Measurements from ENCODE around the gene GSTM3. TPM values are rescaled to one million over a fixed set of nuclear protein-coding genes. Genes with fewer than 3 reads are reported as not detected.

The GSTM3 gene
- total and polyA plus RNA-seq, 2 of the 13 experiments (the other 11 are each of a cell fraction or from before 2014, with no cell fraction given) = 127 to 142 TPM

- TF ChIP-seq GLMP (CRISPR knock-in tag; IDR thresholded peaks at IDR 0.05; ENCODE audit: borderline replicate concordance) = no peak
- TF ChIP-seq, protein P1, sequence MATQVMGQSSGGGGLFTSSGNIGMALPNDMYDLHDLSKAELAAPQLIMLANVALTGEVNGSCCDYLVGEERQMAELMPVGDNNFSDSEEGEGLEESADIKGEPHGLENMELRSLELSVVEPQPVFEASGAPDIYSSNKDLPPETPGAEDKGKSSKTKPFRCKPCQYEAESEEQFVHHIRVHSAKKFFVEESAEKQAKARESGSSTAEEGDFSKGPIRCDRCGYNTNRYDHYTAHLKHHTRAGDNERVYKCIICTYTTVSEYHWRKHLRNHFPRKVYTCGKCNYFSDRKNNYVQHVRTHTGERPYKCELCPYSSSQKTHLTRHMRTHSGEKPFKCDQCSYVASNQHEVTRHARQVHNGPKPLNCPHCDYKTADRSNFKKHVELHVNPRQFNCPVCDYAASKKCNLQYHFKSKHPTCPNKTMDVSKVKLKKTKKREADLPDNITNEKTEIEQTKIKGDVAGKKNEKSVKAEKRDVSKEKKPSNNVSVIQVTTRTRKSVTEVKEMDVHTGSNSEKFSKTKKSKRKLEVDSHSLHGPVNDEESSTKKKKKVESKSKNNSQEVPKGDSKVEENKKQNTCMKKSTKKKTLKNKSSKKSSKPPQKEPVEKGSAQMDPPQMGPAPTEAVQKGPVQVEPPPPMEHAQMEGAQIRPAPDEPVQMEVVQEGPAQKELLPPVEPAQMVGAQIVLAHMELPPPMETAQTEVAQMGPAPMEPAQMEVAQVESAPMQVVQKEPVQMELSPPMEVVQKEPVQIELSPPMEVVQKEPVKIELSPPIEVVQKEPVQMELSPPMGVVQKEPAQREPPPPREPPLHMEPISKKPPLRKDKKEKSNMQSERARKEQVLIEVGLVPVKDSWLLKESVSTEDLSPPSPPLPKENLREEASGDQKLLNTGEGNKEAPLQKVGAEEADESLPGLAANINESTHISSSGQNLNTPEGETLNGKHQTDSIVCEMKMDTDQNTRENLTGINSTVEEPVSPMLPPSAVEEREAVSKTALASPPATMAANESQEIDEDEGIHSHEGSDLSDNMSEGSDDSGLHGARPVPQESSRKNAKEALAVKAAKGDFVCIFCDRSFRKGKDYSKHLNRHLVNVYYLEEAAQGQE (IDR thresholded peaks at IDR 0.05; ENCODE audit: borderline replicate concordance in 1 of 2, low read depth in 1 of 2, low read length in 2 of 2) = no peak
Observed at GRCh38 chr1:109713636-109714035, 27.2 kb downstream of the GSTM3 start (continued).

GRCh38 chr1:109712321-109712864 is 28.4 kb downstream of the GSTM3 start:
- H4K20me1 ChIP-seq (ENCODE audit: insufficient read depth, low read length) = no peaks in the 10 kb centered on the region
- no peaks in the 10 kb centered on the region for H3K79me2 ChIP-seq (ENCODE audit: insufficient read depth, low read length)
- in situ Hi-C loops (cut with HindIII; ENCODE audit: extremely low pct_ligation_motif_present, low pct_unique_long_range_greater_than_20kb) = loop anchor here (10.0 kb wide), 2 partner anchors 48 to 168 kb away; partner anchors contain the start of genes GNAI3 and GSTM2
- no peak overlapping the region for H3K4me2 ChIP-seq (ENCODE audit: low read depth, low read length)
- no peaks in the 10 kb centered on the region for H3K36me3 ChIP-seq (replicated peaks in 1 of 2; ENCODE audit: control insufficient read depth in 1 of 2, insufficient read depth in 2 of 2, low read length in 2 of 2)
- no peak overlapping the region for H3K4me3 ChIP-seq (replicated peaks in 1 of 3; ENCODE audit: insufficient read depth in 1 of 3, low read depth in 2 of 3, low read length in 3 of 3)
- 61% methylated on average over 6 of the region's 22 CpGs for WGBS (ENCODE audit: low lambda C conversion rate)
- BruUV-seq (replicated peaks) = no TSS peak
- peaks cover 3 to 30% of the 10 kb centered on the region in 2 experiments; a peak in 3 of 5 replicates for H3K27me3 ChIP-seq (ENCODE audit: control insufficient read depth in 1 of 2, insufficient read depth in 2 of 2, low read length in 2 of 2)
- no peak for FAIRE-seq
- no peak overlapping the region for H3K27ac ChIP-seq (ENCODE audit: extremely low read length, insufficient read depth, low read length)
- DNase-seq (ENCODE audit: low spot score) = no peak
- CTCF ChIA-PET (ENCODE audit: low intra/inter-chr PET ratio, low total read pairs) = no interaction called here
- H3K4me1 ChIP-seq (ENCODE audit: insufficient read depth, low read length) = no peaks in the 10 kb centered on the region
- intact Hi-C loops (cut with micrococcal nuclease; ENCODE audit: unreplicated experiment) = loop anchor here (10.0 kb wide), 1 partner anchor 272 kb away; the partner anchor contains the start of gene AHCYL1
- TF ChIP-seq MAFG (CRISPR knock-in tag; IDR thresholded peaks at IDR 0.05) = no peak
- TF ChIP-seq IRX3 (CRISPR knock-in tag; IDR thresholded peaks at IDR 0.05; ENCODE audit: borderline replicate concordance, low read depth) = no peak
- no peak for TF ChIP-seq ZNF777 (CRISPR knock-in tag; IDR thresholded peaks at IDR 0.05)
- TF ChIP-seq EHMT2 (IDR thresholded peaks at IDR 0.05; ENCODE audit: borderline replicate concordance, low read depth, low read length) = no peak
- TF ChIP-seq CTCF (CRISPR knock-in tag; IDR thresholded peaks at IDR 0.05) = no peak
- TF ChIP-seq MAFK (conservative IDR thresholded peaks at IDR 0.05 in 1 of 2, IDR thresholded peaks at IDR 0.05 in 1 of 2; ENCODE audit: low read length in 2 of 2) = no peak
- TF ChIP-seq ZNF652 (CRISPR knock-in tag; IDR thresholded peaks at IDR 0.05; ENCODE audit: borderline replicate concordance, low read depth) = no peak
- TF ChIP-seq TFDP1 (CRISPR knock-in tag; IDR thresholded peaks at IDR 0.05; ENCODE audit: borderline replicate concordance) = no peak
- TF ChIP-seq FOXJ3 (CRISPR knock-in tag; IDR thresholded peaks at IDR 0.05; ENCODE audit: borderline replicate concordance) = no peak
- no peak for TF ChIP-seq PHF5A (CRISPR knock-in tag; IDR thresholded peaks at IDR 0.05; ENCODE audit: low read depth, unreplicated experiment)
- no peak for TF ChIP-seq ZNF501 (CRISPR knock-in tag; IDR thresholded peaks at IDR 0.05)
- TF ChIP-seq ZEB1 (IDR thresholded peaks at IDR 0.05; ENCODE audit: insufficient replicate concordance, low read depth) = no peak
- TF ChIP-seq MTA1 (CRISPR knock-in tag; IDR thresholded peaks at IDR 0.05; ENCODE audit: borderline replicate concordance) = no peak
- ATAC-seq = no peak; the same call in 1 of the 3 replicates
- H2AFZ ChIP-seq (ENCODE audit: low read length) = no peak overlapping the region
- H3K9me3 ChIP-seq (ENCODE audit: low read length) = no peaks in the 10 kb centered on the region
- POLR2A ChIA-PET = no interaction called here
- no peak overlapping the region for H3K9ac ChIP-seq (ENCODE audit: insufficient read depth, low read depth, low read length)

Measured in HepG2 (cell line).